Subcutaneous abdominal adipose tissue (tissue), 5 donors: Measurements from ENCODE around the gene PTH2.
"Not testable (repeated sequence)": the region's sequence is repeated elsewhere in the genome, so short reads cannot be mapped to it uniquely, and the experiment has no call there.

ENCODE experiments used
- H3K27ac ChIP-seq: one replicate; pipeline ENCODE4 v1.7.0; 2013; ENCODE audit warnings: low read depth, mild to moderate bottlenecking, inconsistent platforms, low read length, moderate library complexity
- H3K27me3 ChIP-seq, 5 donors: one replicate each; pipeline ENCODE4 v1.7.0; 2013; ENCODE audit warnings: low read length in 5 of 5, inconsistent platforms in 1 of 5; ENCODE audit not compliant: control insufficient read depth in 5 of 5, insufficient read depth in 4 of 5
- H3K36me3 ChIP-seq, 5 donors: one replicate each; pipeline ENCODE4 v1.7.0; 2013; ENCODE audit warnings: low read length in 5 of 5; ENCODE audit not compliant: control insufficient read depth in 5 of 5, insufficient read depth in 5 of 5
- H3K4me1 ChIP-seq, 5 donors: one replicate each; pipeline ENCODE4 v1.7.0; 2013; ENCODE audit warnings: low read length in 5 of 5, mild to moderate bottlenecking in 3 of 5, moderate library complexity in 1 of 5; ENCODE audit not compliant: control insufficient read depth in 5 of 5, insufficient read depth in 5 of 5
- H3K4me3 ChIP-seq, 5 donors: one replicate each; pipeline ENCODE4 v1.7.0; 2013; ENCODE audit warnings: low read length in 5 of 5, low read depth in 1 of 5
- H3K9ac ChIP-seq, 5 donors: one replicate each; pipeline ENCODE4 v1.7.0; 2013; ENCODE audit warnings: low read length in 5 of 5, mild to moderate bottlenecking in 4 of 5, moderate library complexity in 3 of 5
- H3K9me3 ChIP-seq, 5 donors: one replicate each; pipeline ENCODE4 v1.7.0; 2013; ENCODE audit warnings: low read length in 5 of 5; ENCODE audit not compliant: control insufficient read depth in 5 of 5
- donor health status: healthy.
- donor health status: healthy.
- donor health status: healthy.
- donor health status: healthy.
- donor health status: healthy.

The PTH2 gene

GRCh38 chr19:49461656-49462055 lies 38.4 kb upstream of the PTH2 start:
- Histone ChIP-seq H3K27me3 (no peaks in the 10 kb centered on the region), H3K27ac (no peak overlapping the region), H3K9ac (no peak overlapping the region), H3K4me1 (peaks cover 4 to 24% (median 19%) of the 10 kb centered on the region in 5 donors), H3K36me3 (peaks cover 0 to 50% (median 26%) of the 10 kb centered on the region in 5 donors), H3K4me3 (no peak overlapping the region), H3K9me3 (no peaks in the 10 kb centered on the region)

- Histone ChIP-seq H3K4me1 (peaks cover 6 to 29% (median 24%) of the 10 kb centered on the region in 5 donors), H3K36me3 (peaks cover 0 to 47% (median 24%) of the 10 kb centered on the region in 5 donors)
- H3K27me3 ChIP-seq, H3K27ac ChIP-seq, H3K4me3 ChIP-seq, H3K9me3 ChIP-seq, H3K9ac ChIP-seq: not testable (repeated sequence)
These were observed 37.9 kb upstream of the PTH2 start for GRCh38 chr19:49461130-49461529.

- H3K36me3 ChIP-seq: peaks cover 0 to 31% (median 12%) of the 10 kb centered on the region in 5 donors
- peaks cover 10 to 40% (median 33%) of the 10 kb centered on the region in 5 donors for H3K4me1 ChIP-seq
- H3K27ac ChIP-seq: no peak overlapping the region
- H3K9me3 ChIP-seq: no peaks in the 10 kb centered on the region
- H3K27me3 ChIP-seq: no peaks in the 10 kb centered on the region
- no peak overlapping the region for H3K9ac ChIP-seq
- H3K4me3 ChIP-seq: no peak overlapping the region
These were observed 36.1 kb upstream of the PTH2 start for GRCh38 chr19:49459388-49459787.

- H3K9ac ChIP-seq: peak overlapping the region in 2 of 5 donors; percentile 9 to 71
- H3K27ac ChIP-seq: peak overlapping the region; percentile 89
- H3K27me3 ChIP-seq: no peaks in the 10 kb centered on the region
- no peaks in the 10 kb centered on the region for H3K9me3 ChIP-seq
- H3K4me1 ChIP-seq: peaks cover 10 to 48% (median 41%) of the 10 kb centered on the region in 5 donors
- H3K36me3 ChIP-seq: peaks cover 0 to 23% (median 5%) of the 10 kb centered on the region in 5 donors
- H3K4me3 ChIP-seq: no peak overlapping the region
These were observed 35.3 kb upstream of the PTH2 start for GRCh38 chr19:49458567-49458903.

GRCh38 chr19:49456326-49456725 lies 33.1 kb upstream of the PTH2 start:
- Histone ChIP-seq H3K27ac (peak overlapping the region; percentile 89), H3K36me3 (peaks cover 0 to 13% (median 5%) of the 10 kb centered on the region in 5 donors), H3K4me3 (no peak overlapping the region), H3K27me3 (no peaks in the 10 kb centered on the region), H3K4me1 (peaks cover 10 to 57% (median 43%) of the 10 kb centered on the region in 5 donors), H3K9ac (peak overlapping the region in 3 of 5 donors; percentile 30 to 89 (median 41)), H3K9me3 (no peaks in the 10 kb centered on the region)

- Histone ChIP-seq H3K27me3 (no peaks in the 10 kb centered on the region), H3K9me3 (no peaks in the 10 kb centered on the region), H3K27ac (peak overlapping the region; percentile 89), H3K4me1 (peaks cover 10 to 63% (median 47%) of the 10 kb centered on the region in 5 donors), H3K4me3 (no peak overlapping the region), H3K9ac (peak overlapping the region in 2 of 5 donors; percentile 30 to 56), H3K36me3 (peaks cover 0 to 12% (median 5%) of the 10 kb centered on the region in 5 donors)
These were observed 32.5 kb upstream of the PTH2 start for GRCh38 chr19:49455773-49456172.

- Histone ChIP-seq H3K27ac (peak overlapping the region; percentile 92), H3K9me3 (no peaks in the 10 kb centered on the region), H3K27me3 (no peaks in the 10 kb centered on the region), H3K4me3 (peak overlapping the region; percentile 76 to 93 (median 85)), H3K36me3 (peaks cover 0 to 8% (median 4%) of the 10 kb centered on the region in 5 donors), H3K4me1 (peaks cover 7 to 59% (median 51%) of the 10 kb centered on the region in 5 donors), H3K9ac (peak overlapping the region; percentile 86 to 96 (median 90))
These were observed 30.6 kb upstream of the PTH2 start for GRCh38 chr19:49453757-49454240.

- Histone ChIP-seq H3K36me3 (peaks cover 0 to 13% (median 4%) of the 10 kb centered on the region in 5 donors), H3K9me3 (no peaks in the 10 kb centered on the region), H3K4me3 (peak within 1 kb of the TSS; percentile 76 to 97 (median 88)), H3K27ac (peak within 1 kb of the TSS; percentile 92), H3K4me1 (peaks cover 6 to 55% (median 44%) of the 10 kb centered on the region in 5 donors), H3K9ac (peak within 1 kb of the TSS; percentile 86 to 96 (median 90)), H3K27me3 (no peaks in the 10 kb centered on the region)
These were observed 29.9 kb upstream of the PTH2 start, which contains the start of gene ALDH16A1 for GRCh38 chr19:49453013-49453756. Gene ALDH16A1, plus strand, starts transcription at chr19:49453225. Its CDS starts 107 bp downstream, at chr19:49453332.

GRCh38 chr19:49451430-49452181 lies 28.4 kb upstream of the PTH2 start, which contains the start of gene PIH1D1:
Gene PIH1D1, minus strand, starts transcription at chr19:49451814. Its CDS starts 240 bp downstream, at chr19:49451574.
- Histone ChIP-seq H3K27me3 (no peaks in the 10 kb centered on the region), H3K4me3 (peak within 1 kb of the TSS; percentile 76 to 97 (median 93)), H3K27ac (peak within 1 kb of the TSS; percentile 92), H3K36me3 (peaks cover 0 to 20% (median 7%) of the 10 kb centered on the region in 5 donors), H3K9ac (peak within 1 kb of the TSS; percentile 87 to 95 (median 92)), H3K4me1 (peaks cover 6 to 54% (median 42%) of the 10 kb centered on the region in 5 donors), H3K9me3 (no peaks in the 10 kb centered on the region)
